GM21367 (cell line): ENCODE data around the gene ZFP42.
"Not testable (repeated sequence)": the region's sequence is repeated elsewhere in the genome, so short reads cannot be mapped to it uniquely, and the experiment has no call there.

Source experiments
- ATAC-seq: cut with Tn5 transposase; IDR thresholded peaks from one replicate; pipeline ENCODE4 v1.9.1; 2021; ENCODE audit not compliant: unreplicated experiment

Gene ZFP42

DNA sequence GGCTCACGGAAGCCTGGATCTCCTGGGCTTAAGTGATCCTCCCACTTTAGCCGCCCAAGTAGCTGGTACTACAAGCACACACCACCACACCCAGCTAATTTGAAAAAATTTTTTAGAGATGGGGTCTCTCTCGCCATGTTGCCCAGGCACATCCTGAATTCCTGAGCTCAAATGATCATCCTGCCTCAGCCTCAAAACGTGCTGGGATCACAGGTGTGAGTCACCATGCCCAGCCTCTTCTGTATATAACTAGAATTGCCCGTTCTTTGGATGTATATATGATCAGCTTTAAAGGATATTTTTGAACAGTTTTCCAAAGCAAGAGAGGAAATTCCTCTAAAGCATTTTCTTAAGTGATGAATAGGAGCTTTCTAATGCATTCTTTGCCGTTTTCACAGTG is 22.7 kb downstream of the ZFP42 start:
- ATAC-seq = no peak

DNA sequence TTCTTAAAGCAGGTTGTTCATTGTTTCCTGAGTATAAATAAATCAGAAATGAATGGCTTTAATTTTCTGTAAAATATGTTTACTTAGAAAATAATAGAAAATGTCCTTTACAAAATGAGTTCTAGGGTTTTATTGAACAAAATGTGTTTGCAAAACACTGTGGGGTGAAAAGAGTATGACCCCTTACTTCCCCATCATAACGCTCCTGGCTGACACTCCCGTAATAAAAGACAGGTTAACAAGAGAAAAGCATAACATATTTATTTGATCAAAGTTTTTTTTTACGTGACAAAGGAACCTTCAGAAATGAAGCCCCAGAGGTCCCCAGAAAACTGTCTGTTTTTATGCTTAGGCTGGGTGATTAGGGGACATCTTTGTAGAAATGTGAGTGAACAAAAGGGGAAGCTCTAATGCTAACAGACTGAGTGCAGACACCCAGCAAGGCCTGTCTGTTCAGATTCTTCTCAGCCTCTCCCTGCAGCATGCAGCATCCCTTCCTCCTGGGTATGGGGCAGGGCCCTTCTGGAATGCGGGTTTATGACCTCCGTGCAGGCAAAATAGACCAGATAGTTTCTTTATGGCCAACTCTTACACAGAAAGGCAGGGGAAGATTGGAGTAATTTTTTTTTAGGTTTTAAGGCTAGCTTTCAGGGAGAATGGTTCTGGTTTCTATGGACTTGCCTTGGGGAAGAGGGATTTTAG is 26.1 kb downstream of the ZFP42 start:
- no peak for ATAC-seq

- no peak for ATAC-seq
These were observed 28.1 kb downstream of the ZFP42 start for GRCh38 chr4:188023682-188024081.

- ATAC-seq = no peak
These were observed 29.9 kb downstream of the ZFP42 start for GRCh38 chr4:188025476-188025875.

GRCh38 chr4:188029114-188029513 is 33.5 kb downstream of the ZFP42 start:
- no peak for ATAC-seq

DNA sequence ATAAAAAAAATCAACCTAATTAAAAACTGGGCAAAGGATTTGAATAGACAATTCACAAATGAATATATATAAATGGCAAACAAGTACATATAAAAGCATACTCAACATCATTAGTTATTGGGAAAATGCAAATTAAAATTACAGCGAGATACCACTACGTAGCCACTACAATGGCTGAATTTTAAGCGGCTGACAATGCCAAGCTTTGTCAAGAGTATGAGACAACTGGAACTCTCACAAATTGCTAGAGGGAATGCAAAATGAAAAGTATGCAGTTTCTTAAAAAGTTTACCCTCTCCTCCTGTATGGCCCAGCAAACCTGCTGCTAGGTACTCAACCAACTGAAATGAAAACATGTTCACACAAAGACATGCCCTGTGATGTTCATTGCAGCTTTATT is 34.8 kb downstream of the ZFP42 start:
- no peak for ATAC-seq

GRCh38 chr4:188031751-188032150 is 36.2 kb downstream of the ZFP42 start:
- ATAC-seq = no peak

GRCh38 chr4:188032170-188032569 is 36.6 kb downstream of the ZFP42 start:
- no peak for ATAC-seq

DNA sequence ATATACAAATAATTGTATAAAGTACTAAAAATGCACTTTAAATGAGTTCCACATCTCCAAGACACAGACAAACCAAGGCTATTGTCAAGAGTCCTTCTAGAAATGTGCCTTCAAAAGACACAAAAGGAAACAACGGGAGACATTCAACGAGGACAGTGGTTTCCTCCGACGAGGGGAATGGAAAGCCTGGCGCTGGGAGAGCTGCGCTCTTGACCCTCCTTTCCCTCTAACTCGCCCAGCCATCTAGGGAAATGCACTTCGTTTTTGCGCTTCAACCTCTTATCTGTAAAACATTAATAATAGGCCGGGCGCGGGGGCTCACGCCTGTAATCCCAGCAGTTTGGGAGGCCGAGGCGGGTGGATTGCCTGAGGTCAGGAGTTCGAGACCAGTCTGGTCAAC is 37.0 kb downstream of the ZFP42 start:
- ATAC-seq = no peak

DNA sequence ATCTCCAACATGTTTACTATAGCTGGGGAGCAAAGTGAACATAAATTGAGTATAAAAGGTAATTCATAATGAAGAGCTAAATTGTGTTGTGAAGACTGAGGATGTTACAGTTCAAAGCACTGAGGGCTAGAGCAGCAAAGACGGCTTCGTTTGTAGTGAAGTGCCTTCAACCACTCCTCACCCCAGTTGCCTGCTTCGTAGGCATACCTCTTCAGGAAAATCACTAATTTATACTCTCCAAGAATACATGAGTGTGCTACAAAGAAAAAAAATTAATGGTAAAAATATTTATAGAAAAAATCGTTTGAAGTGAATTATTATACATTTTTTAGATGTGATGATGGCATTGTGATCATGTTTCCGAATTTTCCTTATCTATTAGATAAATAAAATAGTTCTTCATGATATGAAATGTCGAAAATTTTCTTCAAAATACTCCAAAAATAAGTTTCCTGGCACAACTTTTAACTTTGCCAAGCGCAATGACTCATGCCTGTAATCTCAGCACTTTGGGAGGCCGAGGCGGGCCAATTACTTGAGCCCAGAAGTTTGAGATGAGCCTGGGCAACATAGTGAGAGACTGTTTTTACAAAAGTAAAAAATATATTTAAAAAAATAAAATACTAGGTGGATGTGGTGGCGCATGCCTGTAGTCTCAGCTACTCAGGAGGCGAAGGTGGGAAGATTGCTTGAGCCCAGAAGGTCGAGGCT is 41.6 kb downstream of the ZFP42 start:
- no peak for ATAC-seq

DNA sequence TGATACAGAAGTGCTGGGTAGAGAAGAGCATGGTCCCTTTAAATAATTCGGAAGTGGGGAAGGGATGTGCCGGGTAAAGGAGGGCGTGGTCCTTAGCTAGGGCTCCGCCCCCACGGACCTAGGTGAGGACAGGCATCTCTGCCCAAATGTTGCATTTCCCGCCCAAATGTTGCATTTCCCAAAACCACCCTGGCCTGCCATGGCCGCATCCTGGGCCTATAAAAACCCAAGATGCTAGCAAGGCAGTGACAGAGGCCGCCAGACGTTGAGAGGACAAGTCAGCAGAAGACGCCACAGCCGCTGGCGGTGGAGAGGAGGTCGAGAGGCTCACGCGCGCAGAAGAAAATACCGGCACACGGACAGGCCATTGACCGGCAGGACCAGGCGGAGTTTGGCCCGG is 46.1 kb downstream of the ZFP42 start:
- ATAC-seq = no peak

DNA sequence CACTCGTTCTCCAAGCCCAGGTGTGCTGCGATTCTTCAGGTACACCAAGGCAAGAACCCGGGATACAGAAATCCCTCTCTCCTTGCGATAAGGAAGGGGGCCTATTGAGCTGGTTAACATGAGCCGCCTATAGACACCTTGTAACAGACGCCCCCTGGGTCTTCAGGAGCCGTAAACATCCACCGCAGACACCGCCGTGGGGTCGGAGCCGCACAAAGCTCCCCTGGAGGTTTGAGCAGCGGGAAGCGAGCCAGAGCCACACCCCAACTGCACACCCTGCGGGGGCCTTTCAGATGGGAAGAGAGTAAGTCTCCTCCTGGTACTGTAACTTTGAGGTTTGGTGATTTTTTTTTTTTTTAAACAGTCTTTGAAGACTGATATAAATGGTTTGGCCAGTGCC is 46.6 kb downstream of the ZFP42 start:
- ATAC-seq = no peak

GRCh38 chr4:188043154-188043553 is 47.6 kb downstream of the ZFP42 start:
- ATAC-seq = no peak

DNA sequence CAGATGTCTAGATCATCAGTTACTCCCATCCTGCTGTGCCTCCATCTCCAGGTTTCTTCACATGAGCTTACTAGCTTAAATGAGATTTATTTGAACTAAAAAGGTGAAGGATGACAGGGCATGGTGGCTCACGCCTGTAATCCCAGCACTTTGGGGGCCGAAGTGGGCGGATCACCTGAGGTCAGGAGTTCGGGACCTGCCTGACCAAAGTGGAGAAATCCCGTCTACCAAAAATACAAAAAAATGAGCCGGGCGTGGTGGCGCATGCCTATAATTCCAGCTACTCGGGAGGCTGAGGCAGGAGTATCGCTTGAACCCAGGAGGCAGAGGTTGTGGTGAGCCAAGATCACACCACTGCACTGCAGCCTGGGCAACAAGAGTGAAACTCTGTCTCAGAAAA is 49.9 kb downstream of the ZFP42 start:
- not testable (repeated sequence) for ATAC-seq

GRCh38 chr4:188046657-188047056 is 51.1 kb downstream of the ZFP42 start:
- no peak for ATAC-seq

- ATAC-seq = no peak
These were observed 57.7 kb downstream of the ZFP42 start for GRCh38 chr4:188053302-188053701.
